ENCODE measurements around the gene VPS26B. TPM values are rescaled to one million over a fixed set of nuclear protein-coding genes. Genes with fewer than 3 reads are reported as not detected.

VPS26B gene
- total and polyA plus RNA-seq, 2 experiments from 2014 or later: 10.1 to 29.1 TPM

GRCh38 chr11:134237557-134237922 is 13.1 kb downstream of the VPS26B start:
- Histone ChIP-seq H2AFZ (no peak overlapping the region), H3K4me2 (no peak overlapping the region), H4K20me1 (replicated peaks; ENCODE audit: insufficient read depth) (0 out of 2 replicates have a peak, but pooled peaks cover 3% of the 10 kb centered on the region), H3K36me3 (ENCODE audit: insufficient read depth) (no peaks in the 10 kb centered on the region), H3K9me2 (ENCODE audit: insufficient read depth) (no peaks in the 10 kb centered on the region), H3K4me3 (no peak overlapping the region), H3K4me1 (ENCODE audit: insufficient read depth) (no peaks in the 10 kb centered on the region), H3F3A (replicated peaks; ENCODE audit: low read depth) (no peaks in the 10 kb centered on the region), H3K79me2 (replicated peaks; ENCODE audit: insufficient read depth) (0 out of 2 replicates have a peak, but pooled peaks cover 6% of the 10 kb centered on the region), H3K27me3 (ENCODE audit: insufficient read depth) (no peaks in the 10 kb centered on the region), H3K27ac (ENCODE audit: low read depth) (no peak overlapping the region)
- H3K27ac Mint-ChIP-seq: no peak overlapping the region
- H3K27me3 Mint-ChIP-seq (ENCODE audit: insufficient read depth, low read depth, poor library complexity): no peaks in the 10 kb centered on the region
- DNase-seq (ENCODE audit: low spot score) (no peak), ATAC-seq (no peak)
- H3K4me3 Mint-ChIP-seq: no peak overlapping the region
- H3K4me1 Mint-ChIP-seq: peaks cover 8% of the 10 kb centered on the region
- no peaks in the 10 kb centered on the region for H3K9me3 Mint-ChIP-seq
- TF ChIP-seq POLR2AphosphoS5 (IDR thresholded peaks at IDR 0.05; ENCODE audit: low read depth) (no peak), NANOG (IDR thresholded peaks at IDR 0.05; ENCODE audit: borderline replicate concordance) (no peak), STAT1 (IDR thresholded peaks at IDR 0.05; ENCODE audit: unreplicated experiment) (no peak), EZH2 (IDR thresholded peaks at IDR 0.05; ENCODE audit: low read depth, unreplicated experiment) (no peak), EZH2phosphoT487 (IDR thresholded peaks at IDR 0.05; ENCODE audit: unreplicated experiment) (no peak), ETS1 (IDR thresholded peaks at IDR 0.05) (no peak), JUNB (IDR thresholded peaks at IDR 0.05; ENCODE audit: unreplicated experiment) (no peak), REST (IDR thresholded peaks at IDR 0.05; ENCODE audit: unreplicated experiment) (no peak), ZNF114 (CRISPR knock-in tag; IDR thresholded peaks at IDR 0.05) (no peak)
- peaks cover 3% of the 10 kb centered on the region; the same call in 2 of the 3 replicates for H3K36me3 Mint-ChIP-seq (ENCODE audit: low read depth)

GRCh38 chr11:134238956-134239355 is 14.5 kb downstream of the VPS26B start:
- DNase-seq (ENCODE audit: low spot score) (no peak), ATAC-seq (no peak)
- no peaks in the 10 kb centered on the region for H3K79me2 ChIP-seq (replicated peaks; ENCODE audit: insufficient read depth)
- 0 out of 2 replicates have a peak, but pooled peaks cover 3% of the 10 kb centered on the region for H4K20me1 ChIP-seq (replicated peaks; ENCODE audit: insufficient read depth)
- 0 out of 2 replicates have a peak, but pooled peaks cover 3% of the 10 kb centered on the region for H3K36me3 ChIP-seq (ENCODE audit: insufficient read depth)
- no peaks in the 10 kb centered on the region for H3K9me3 Mint-ChIP-seq
- no peak overlapping the region for H2AFZ ChIP-seq
- no peak overlapping the region for H3K27ac Mint-ChIP-seq
- H3K4me1 ChIP-seq (ENCODE audit: insufficient read depth): no peaks in the 10 kb centered on the region
- H3K9me2 ChIP-seq (ENCODE audit: insufficient read depth): no peaks in the 10 kb centered on the region
- H3F3A ChIP-seq (replicated peaks; ENCODE audit: low read depth): no peaks in the 10 kb centered on the region
- H3K27me3 Mint-ChIP-seq (ENCODE audit: insufficient read depth, low read depth, poor library complexity): no peaks in the 10 kb centered on the region
- peaks cover 9% of the 10 kb centered on the region; the same call in 2 of the 3 replicates for H3K4me1 Mint-ChIP-seq
- H3K4me3 ChIP-seq: no peak overlapping the region
- peaks cover 12% of the 10 kb centered on the region for H3K36me3 Mint-ChIP-seq (ENCODE audit: low read depth)
- H3K4me3 Mint-ChIP-seq: no peak overlapping the region
- H3K4me2 ChIP-seq: no peak overlapping the region
- no peaks in the 10 kb centered on the region for H3K27me3 ChIP-seq (ENCODE audit: insufficient read depth)
- no peak overlapping the region for H3K27ac ChIP-seq (ENCODE audit: low read depth)
- TF ChIP-seq ZNF462 (CRISPR knock-in tag; IDR thresholded peaks at IDR 0.05): no peak
- TF ChIP-seq STAT1 (IDR thresholded peaks at IDR 0.05; ENCODE audit: unreplicated experiment): no peak
- no peak for TF ChIP-seq ETS1 (IDR thresholded peaks at IDR 0.05)
- TF ChIP-seq ZNF331 (CRISPR knock-in tag; IDR thresholded peaks at IDR 0.05; ENCODE audit: low read depth): no peak
